GM19193 (cell line): Measurements from ENCODE around the gene PDE2A.

ENCODE experiments used
- POLR2A ChIP-seq: IDR thresholded peaks from 4 replicates; pipeline ENCODE4 v1.6.1; 2011; ENCODE audit not compliant: insufficient read depth, insufficient read length; ENCODE audit errors: extremely low read depth

Gene PDE2A

DNA sequence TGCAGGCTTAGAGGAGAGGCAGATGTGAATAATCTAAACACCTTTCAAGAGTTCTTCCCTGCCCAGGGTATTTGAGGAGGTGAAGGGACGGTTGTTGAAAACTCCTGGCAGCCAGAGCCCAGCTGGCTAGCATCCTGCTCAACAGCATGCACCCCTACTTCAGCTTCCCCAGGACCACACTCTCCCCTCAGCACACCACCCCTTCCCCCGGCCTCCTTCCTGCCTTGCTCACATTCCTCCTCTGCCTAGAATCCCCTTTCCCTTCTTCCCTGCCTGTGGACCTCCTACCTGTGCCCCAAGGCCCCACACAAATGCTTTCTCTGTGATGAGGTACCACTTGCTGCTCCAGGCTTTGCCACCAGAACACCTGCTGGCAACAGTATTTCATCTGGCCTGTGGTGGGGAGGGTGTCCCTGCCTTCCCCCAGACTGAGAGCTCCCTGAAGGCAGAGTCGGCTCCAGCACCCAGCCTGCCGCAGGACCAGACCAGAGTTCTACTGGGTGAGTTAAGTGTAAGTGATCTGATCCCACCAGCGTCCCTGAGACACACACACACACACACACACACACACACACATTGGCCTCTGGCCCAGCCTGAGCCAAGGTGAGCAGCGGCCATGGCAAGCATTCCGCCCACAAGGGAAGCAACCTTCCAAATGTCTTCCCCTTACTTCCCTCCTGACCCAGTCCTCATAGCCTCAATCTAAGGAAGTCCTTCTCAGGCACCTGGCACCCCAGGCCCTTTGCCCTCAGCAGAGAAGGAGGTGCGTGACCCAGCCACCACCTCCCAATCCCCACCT, 79.5 kb downstream of the PDE2A start:
- no peak for TF ChIP-seq POLR2A

- TF ChIP-seq POLR2A = no peak
Observed at GRCh38 chr11:72592698-72593495, 81.3 kb downstream of the PDE2A start.

- no peak for TF ChIP-seq POLR2A
Observed at GRCh38 chr11:72591785-72592502, 82.3 kb downstream of the PDE2A start.

DNA sequence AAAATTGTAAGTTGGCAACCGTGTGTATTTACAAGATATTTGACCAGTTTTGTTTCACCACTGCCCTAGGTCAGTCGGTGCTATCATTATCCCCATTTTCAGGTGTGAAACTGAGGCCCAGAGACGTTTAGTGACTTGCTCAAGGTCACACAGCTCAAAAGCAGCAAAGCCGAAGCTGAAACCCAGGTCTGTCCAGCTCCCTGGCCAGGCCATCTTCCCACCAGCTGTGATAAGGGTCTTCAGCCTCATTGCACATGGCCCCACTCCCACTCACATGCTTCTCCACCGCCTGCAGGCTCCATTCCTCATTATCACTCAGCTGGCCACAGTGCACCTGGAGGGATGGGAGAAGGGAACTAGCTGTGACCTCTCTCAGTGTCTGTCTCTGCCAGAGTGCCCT, 83.2 kb downstream of the PDE2A start:
- no peak for TF ChIP-seq POLR2A

DNA sequence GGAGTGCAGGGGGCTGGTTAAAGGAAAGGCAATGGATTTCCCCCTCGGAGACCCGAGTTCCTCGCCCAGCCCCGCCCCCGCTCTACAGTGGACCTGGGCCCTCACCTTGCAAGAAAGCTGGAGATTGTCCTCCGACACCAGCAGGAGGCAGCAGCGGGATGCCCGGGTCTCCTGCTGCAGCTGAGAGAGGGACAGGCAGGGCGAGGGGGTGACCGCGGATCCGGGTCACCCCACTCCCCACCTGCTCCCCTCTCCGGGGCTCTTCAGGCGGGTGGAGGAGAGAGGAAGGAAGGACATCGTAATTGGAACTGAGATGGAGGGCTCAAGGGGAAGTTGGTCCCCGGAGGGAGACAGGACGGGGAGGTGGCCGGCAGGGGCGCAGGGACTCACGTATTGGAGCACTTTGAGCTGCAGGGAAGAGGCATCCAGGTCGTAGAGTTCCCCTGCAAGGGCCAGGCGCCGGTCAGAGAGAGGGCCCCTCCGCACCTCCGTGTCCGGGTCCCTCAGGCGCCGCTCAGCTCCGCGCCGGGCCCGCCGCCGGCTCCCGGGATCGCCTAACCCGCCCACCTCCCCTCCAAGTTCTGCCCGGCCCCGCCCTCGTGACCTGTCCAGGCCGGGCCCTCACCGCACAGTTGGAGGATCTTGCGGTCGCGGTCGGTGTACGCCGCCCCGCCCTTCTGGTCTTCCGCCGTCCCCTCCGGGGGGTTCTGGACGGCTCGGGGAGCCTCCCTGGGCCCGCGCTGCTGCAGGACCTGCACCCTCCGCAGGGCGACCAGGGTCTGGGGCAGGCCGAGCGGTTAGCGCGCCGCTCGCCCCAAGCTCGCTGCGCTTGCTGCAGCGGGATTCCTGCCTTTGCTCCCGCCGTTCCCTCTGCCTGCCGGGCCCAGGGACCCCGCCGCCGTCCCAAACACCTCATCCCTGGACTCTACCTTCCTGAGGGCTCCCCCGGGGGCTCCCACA, 84.1 kb downstream of the PDE2A start:
- no peak for TF ChIP-seq POLR2A

- TF ChIP-seq POLR2A = no peak
Observed at GRCh38 chr11:72588421-72589410, 85.5 kb downstream of the PDE2A start.

DNA sequence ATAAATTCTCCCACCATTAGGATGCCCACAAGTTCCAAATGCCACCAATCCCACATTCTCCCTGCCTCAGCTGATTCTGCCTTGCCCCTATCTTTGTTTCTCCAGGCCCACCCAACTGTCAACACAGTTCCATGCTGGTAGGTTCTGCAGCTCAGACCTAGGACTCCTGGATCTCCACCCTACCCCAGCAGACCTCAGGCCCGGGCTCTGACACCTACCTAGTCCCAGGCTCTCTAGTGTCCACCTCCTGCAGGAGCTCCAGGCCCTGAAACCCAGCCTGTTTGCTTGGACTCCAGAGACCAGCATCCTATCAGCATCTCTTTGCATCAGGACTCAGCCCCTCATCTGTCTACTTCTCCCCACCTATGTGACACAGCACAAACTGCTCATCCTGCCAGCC, 86.5 kb downstream of the PDE2A start:
- TF ChIP-seq POLR2A = no peak

DNA sequence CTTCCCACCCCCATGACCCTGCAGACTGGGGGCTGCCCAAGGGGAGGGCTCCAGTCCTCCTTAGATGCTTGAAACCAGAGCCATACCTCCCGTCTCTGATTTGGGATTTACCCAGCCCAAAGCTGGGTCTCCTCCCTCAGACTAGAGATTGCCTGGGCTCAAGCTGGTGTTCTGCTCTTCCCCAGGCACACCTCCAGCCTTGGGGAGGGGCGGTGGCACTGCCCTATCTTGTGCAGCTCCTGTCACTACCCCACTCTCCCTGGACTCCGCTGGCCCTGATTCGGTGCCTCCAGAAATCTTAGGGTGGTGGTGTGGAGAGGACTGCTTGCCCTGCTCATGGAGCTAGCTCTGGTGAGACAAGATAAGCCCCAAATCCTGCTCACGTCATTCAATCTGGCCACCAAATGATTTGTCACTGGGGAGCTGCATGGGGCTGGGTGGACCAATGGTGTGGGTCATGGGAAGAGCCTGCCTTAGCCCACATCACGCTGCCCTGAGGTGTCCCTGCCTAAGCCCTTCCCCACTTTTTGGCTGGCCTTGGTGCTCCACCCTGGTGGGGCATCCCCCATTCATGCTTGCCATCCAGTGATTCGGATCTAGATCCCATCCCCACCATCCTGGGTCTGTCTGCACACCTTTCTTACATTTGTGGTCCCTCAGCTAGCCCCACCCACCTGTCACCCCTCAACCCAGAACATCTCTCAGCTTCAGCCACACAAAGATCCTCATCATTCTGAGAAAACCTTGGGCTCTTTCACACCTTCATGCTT, 87.7 kb downstream of the PDE2A start:
- TF ChIP-seq POLR2A = no peak

- TF ChIP-seq POLR2A = no peak
Observed at GRCh38 chr11:72585762-72586311, 88.4 kb downstream of the PDE2A start.

- no peak for TF ChIP-seq POLR2A
Observed at GRCh38 chr11:72584939-72585597, 89.2 kb downstream of the PDE2A start.

GRCh38 chr11:72584293-72584938, 89.8 kb downstream of the PDE2A start:
- no peak for TF ChIP-seq POLR2A
